Measurements from ENCODE around the gene LRWD1. TPM values are rescaled to one million over a fixed set of nuclear protein-coding genes. Genes with fewer than 3 reads are reported as not detected.
A peak's percentile ranks its signal among the peaks of the same experiment; 100 is the strongest.

The LRWD1 gene
- total RNA-seq, 2 donors from 2014 or later, result 12.8 to 57.7 TPM

DNA sequence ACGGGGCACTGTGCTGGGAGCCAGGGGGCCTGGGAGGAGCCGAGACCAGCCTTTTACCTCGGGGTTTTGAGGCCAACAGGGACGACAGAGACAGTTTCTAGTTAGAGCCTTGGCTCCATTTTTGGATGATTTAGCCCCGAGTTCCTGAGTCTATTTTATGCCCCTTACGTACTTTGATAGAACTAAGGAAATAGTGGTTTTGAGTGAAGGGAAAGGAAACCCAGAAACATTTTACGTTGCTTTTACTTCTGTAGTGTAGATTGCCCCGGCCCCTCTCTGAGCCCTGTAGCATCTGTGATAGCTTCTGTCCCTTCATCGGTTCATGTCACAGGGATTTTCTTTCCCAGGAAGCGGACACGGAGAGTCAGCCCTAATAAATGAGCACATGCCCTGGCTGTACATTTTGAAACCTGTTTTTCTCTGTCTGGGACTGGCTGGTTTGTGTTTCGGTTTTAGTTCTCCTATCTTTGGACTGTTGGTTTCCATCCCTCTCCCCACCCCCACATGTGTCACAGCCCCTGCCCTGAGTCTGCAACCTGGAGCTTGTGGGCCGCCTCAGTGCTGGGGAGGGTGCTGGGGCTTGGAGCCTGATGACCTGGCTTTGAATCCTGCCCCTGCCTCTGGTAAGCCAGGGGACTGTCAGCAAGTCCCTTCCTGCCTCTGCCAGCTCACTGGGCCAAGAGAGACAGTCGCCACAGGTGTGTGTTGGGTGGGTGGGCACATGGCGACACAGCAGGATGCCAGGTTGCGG lies 38.3 kb upstream of the LRWD1 start:
- intact Hi-C loops (cut with DNase I), result no loop called here
- no peaks in the 10 kb centered on the region for H3K9me3 ChIP-seq
- H3K27me3 ChIP-seq (replicated peaks; ENCODE audit: insufficient read depth), result no peaks in the 10 kb centered on the region
- TF ChIP-seq, protein P1, sequence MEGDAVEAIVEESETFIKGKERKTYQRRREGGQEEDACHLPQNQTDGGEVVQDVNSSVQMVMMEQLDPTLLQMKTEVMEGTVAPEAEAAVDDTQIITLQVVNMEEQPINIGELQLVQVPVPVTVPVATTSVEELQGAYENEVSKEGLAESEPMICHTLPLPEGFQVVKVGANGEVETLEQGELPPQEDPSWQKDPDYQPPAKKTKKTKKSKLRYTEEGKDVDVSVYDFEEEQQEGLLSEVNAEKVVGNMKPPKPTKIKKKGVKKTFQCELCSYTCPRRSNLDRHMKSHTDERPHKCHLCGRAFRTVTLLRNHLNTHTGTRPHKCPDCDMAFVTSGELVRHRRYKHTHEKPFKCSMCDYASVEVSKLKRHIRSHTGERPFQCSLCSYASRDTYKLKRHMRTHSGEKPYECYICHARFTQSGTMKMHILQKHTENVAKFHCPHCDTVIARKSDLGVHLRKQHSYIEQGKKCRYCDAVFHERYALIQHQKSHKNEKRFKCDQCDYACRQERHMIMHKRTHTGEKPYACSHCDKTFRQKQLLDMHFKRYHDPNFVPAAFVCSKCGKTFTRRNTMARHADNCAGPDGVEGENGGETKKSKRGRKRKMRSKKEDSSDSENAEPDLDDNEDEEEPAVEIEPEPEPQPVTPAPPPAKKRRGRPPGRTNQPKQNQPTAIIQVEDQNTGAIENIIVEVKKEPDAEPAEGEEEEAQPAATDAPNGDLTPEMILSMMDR (IDR thresholded peaks at IDR 0.05), result no peak
- TF ChIP-seq POLR2A (IDR thresholded peaks at IDR 0.05), result no peak
- TF ChIP-seq POLR2AphosphoS5 (IDR thresholded peaks at IDR 0.05), result no peak
- H3K4me1 ChIP-seq (replicated peaks), result peaks cover 2% of the 10 kb centered on the region
- 76% methylated on average over 16 of the region's 16 CpGs for WGBS
- DNase-seq (ENCODE audit: low spot score), result no peak
- H3K27ac ChIP-seq, result no peak overlapping the region
- no peaks in the 10 kb centered on the region for H3K36me3 ChIP-seq
- H3K4me3 ChIP-seq, result no peak overlapping the region

DNA sequence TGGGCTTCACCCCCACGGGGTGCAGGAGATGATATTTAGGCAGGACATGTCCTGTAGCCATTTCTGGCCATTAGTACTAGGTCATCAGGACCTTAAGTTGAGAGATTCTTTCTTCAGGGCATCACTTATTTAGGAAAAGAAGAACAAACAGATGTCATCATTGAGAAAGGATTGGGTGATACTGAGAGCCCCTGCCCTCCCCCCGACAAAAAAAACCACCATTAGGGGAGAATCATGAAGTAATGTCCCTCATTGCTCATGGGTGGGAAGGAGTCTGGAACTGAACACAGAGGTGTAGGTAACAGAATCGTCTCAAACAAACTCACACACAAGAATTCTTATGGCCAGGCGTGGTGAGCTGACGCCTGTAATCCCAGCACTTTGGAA lies 37.8 kb upstream of the LRWD1 start:
- H3K36me3 ChIP-seq, result no peaks in the 10 kb centered on the region
- DNase-seq (ENCODE audit: low spot score), result no peak
- H3K27me3 ChIP-seq (replicated peaks; ENCODE audit: insufficient read depth), result no peaks in the 10 kb centered on the region
- no peak overlapping the region for H3K4me3 ChIP-seq
- peaks cover 2% of the 10 kb centered on the region for H3K4me1 ChIP-seq (replicated peaks)
- no peak overlapping the region for H3K27ac ChIP-seq
- intact Hi-C loops (cut with DNase I), result no loop called here
- H3K9me3 ChIP-seq, result no peaks in the 10 kb centered on the region
- 91% methylated on average over 5 of the region's 5 CpGs for WGBS
- TF ChIP-seq, protein P1 (IDR thresholded peaks at IDR 0.05), result no peak
- no peak for TF ChIP-seq POLR2A (IDR thresholded peaks at IDR 0.05)
- TF ChIP-seq POLR2AphosphoS5 (IDR thresholded peaks at IDR 0.05), result no peak

DNA sequence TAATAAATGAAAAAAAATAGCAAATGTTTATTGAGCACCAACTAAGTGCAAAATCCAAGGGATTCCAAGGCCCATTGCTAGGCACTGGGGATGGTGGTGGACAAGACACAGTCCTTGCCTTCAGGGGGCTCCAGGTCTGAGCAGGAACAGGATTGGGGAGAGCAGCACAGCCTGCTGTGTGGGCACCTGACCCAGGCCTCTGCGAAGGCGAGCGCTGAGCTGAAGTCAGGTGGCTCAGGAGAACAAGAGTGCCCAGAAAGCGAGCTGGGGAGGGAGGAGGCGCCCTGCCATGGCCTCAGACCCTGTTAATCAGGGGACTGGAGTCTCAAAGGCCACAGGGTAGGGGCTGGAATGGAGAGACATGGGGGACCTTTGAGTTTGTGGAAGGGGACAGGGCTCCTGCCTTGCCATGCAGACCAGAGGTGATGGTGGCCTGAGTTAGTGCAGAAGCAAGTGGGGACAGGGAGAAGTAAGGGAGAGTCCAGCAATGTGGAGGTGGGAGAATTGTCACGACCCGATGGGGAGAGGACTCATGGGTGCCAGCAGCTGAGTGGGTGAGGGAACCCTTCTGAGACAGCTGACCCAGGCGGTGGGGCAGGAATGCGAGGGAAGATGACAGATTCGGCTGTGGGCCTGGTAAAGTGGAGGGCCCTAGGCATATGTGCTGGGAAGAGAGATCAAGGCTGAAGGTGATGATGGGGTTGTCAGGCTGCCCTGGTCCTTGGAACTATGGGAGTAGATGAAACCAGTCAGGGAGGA lies 35.5 kb upstream of the LRWD1 start:
- intact Hi-C loops (cut with DNase I), result no loop called here
- 91% methylated on average over 10 of the region's 10 CpGs for WGBS
- DNase-seq (ENCODE audit: low spot score), result no peak
- no peaks in the 10 kb centered on the region for H3K27me3 ChIP-seq (replicated peaks; ENCODE audit: insufficient read depth)
- peaks cover 2% of the 10 kb centered on the region for H3K4me1 ChIP-seq (replicated peaks)
- no peaks in the 10 kb centered on the region for H3K9me3 ChIP-seq
- no peaks in the 10 kb centered on the region for H3K36me3 ChIP-seq
- no peak overlapping the region for H3K27ac ChIP-seq
- no peak overlapping the region for H3K4me3 ChIP-seq
- no peak for TF ChIP-seq POLR2AphosphoS5 (IDR thresholded peaks at IDR 0.05)
- TF ChIP-seq, protein P1 (IDR thresholded peaks at IDR 0.05), result no peak
- no peak for TF ChIP-seq POLR2A (IDR thresholded peaks at IDR 0.05)

DNA sequence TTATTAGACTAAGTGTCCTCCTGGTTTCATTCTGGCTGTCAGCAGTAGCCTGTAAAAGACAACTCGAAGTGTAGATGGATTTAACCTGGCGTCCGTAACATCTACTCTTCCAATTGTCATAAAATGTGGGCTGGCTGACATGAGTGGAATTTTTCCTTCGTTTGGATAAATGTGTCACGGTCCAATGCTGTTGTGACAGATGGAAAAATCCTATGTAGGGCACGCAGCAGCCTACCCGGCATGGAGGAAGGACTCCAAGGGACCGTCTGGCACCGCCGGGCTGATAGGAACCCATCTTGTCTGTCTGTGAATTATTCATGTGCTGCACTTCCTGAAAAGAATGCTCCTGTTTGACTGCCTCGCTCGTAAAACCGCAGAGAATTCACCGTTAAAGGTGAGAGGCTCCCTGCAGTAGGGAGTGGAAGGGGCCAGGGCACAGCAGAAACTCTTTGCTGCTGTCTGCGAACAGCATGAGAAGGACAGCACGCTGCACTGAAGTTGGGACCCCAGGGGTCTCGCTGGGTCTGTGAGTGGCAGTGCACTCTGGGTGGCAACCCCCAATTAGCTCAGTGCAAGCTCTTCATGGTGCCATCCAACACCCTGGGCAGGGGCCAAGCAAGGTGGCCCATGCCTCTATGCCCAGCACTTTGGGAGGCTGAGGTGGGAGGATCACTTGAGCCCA lies 33.0 kb upstream of the LRWD1 start:
- 2% methylated on average over 14 of the region's 17 CpGs for WGBS
- peak; percentile 58 for DNase-seq (ENCODE audit: low spot score)
- intact Hi-C loops (cut with DNase I), result no loop called here
- TF ChIP-seq POLR2AphosphoS5 (IDR thresholded peaks at IDR 0.05) (peak; percentile 79), POLR2A (IDR thresholded peaks at IDR 0.05) (peak; percentile 26)
- TF ChIP-seq, protein P1 (IDR thresholded peaks at IDR 0.05), result no peak
- H3K4me3 ChIP-seq, result no peak overlapping the region
- H3K4me1 ChIP-seq (replicated peaks), result peaks cover 2% of the 10 kb centered on the region
- no peaks in the 10 kb centered on the region for H3K9me3 ChIP-seq
- no peaks in the 10 kb centered on the region for H3K27me3 ChIP-seq (replicated peaks; ENCODE audit: insufficient read depth)
- peak overlapping the region; percentile 84 for H3K27ac ChIP-seq
- no peaks in the 10 kb centered on the region for H3K36me3 ChIP-seq

Measured in prostate gland (tissue), 2 donors.